Measurements from ENCODE around the gene BSDC1.
A peak's percentile ranks its signal among the peaks of the same experiment; 100 is the strongest.
"Not testable (repeated sequence)": the region's sequence is repeated elsewhere in the genome, so short reads cannot be mapped to it uniquely, and the experiment has no call there.

The BSDC1 gene

DNA sequence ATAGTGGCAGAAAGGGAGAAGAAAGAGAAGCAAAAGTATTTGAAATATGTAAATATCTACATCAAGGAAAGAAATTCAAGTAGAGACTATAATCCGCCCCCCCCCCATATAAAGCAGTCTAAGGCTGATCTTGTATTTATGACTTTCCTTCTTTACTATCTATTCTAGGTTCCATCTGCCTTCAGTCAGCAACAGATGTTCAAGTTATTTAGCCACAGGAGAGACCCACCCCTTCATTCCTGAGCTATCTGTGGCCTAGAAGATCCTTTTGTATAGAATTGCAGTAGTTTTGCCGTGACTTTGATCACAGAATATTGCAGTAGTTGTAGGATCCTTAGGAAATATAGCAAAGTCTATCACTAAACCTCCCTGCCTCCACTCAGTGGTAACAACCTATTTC is 10.7 kb upstream of the BSDC1 start:
- TF ChIP-seq, protein P1, sequence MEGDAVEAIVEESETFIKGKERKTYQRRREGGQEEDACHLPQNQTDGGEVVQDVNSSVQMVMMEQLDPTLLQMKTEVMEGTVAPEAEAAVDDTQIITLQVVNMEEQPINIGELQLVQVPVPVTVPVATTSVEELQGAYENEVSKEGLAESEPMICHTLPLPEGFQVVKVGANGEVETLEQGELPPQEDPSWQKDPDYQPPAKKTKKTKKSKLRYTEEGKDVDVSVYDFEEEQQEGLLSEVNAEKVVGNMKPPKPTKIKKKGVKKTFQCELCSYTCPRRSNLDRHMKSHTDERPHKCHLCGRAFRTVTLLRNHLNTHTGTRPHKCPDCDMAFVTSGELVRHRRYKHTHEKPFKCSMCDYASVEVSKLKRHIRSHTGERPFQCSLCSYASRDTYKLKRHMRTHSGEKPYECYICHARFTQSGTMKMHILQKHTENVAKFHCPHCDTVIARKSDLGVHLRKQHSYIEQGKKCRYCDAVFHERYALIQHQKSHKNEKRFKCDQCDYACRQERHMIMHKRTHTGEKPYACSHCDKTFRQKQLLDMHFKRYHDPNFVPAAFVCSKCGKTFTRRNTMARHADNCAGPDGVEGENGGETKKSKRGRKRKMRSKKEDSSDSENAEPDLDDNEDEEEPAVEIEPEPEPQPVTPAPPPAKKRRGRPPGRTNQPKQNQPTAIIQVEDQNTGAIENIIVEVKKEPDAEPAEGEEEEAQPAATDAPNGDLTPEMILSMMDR (IDR thresholded peaks at IDR 0.05; ENCODE audit: low read depth, low read length): no peak
- no peak for DNase-seq (ENCODE audit: extremely low read depth, low read depth)

DNA sequence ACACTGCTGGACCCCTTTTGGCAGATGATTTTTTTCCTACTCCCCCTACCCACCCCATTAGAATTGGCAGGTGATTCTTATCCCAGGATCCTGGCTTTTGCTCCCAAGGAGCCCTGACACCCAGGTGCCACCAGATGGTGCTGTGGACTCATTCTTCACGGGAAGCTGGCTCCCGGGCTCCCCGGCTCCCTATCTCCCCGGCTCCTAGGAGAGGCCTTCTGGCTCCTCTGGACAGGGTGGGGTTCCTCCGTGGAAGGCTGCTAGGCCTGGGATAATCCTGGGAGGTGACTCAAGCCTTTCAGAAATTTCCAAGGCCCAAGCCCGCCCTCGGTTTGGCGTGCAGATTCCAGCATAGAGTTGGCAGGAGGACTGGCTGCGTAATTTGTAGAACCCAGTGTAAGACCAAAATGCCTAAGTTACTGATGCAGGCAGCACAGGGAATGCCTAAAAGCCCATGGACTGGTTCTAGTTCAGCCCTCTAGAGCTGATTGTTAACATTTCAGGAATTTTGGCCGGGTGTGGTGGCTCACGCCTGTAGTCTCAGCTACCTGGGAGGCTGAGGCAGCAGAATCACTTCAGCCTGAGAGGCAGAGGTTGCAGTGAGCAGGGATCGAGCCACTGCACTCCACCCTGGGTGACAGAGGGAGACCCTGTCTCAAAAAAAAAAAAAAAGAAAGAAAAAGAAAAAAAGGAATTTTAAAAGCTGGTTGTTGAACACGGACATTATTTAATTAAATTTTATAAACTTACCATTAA is 6.8 kb upstream of the BSDC1 start:
- TF ChIP-seq, protein P1 (IDR thresholded peaks at IDR 0.05; ENCODE audit: low read depth, low read length): peak; percentile 96
- peak; percentile 89 for DNase-seq (ENCODE audit: extremely low read depth, low read depth)

DNA sequence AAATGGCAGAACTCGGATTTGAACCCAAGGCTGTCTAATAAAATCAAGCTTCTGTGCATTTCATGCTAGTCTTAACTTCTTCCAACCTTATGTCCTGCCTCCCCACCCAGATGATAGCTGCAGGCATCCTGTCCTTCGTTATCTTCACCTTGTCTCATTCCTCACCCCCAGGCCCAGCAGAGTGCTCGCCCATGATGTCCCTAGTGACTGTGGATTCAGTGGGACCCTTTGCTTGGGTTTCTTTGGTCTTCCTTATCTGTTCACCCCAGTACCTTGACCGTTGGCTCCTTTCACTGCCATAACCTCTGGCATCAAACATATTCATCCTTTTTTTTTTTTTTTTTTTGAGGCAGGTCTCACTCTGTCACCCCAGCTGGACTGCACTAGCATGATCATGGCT is 5.6 kb upstream of the BSDC1 start:
- no peak for DNase-seq (ENCODE audit: extremely low read depth, low read depth)
- TF ChIP-seq, protein P1 (IDR thresholded peaks at IDR 0.05; ENCODE audit: low read depth, low read length): no peak

DNA sequence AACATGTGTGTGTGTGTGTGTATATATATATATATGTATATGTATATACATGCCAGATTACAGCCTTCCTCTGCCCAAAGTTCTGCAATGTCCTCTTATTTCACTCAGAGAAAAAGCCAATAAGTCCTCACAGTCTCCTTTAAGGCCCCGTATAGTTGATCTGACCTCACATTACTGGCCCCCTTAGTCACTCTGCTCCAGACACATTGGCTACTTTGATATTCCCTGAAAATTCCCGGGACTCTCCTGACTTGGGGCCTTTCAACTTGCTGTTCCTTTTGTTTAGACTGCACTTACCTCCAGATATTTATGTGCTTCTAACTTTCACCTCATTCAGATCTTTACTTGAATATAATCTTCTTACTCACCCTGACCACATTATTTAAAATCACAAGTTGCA is 4.2 kb upstream of the BSDC1 start:
- TF ChIP-seq, protein P1 (IDR thresholded peaks at IDR 0.05; ENCODE audit: low read depth, low read length): no peak
- DNase-seq (ENCODE audit: extremely low read depth, low read depth): no peak

DNA sequence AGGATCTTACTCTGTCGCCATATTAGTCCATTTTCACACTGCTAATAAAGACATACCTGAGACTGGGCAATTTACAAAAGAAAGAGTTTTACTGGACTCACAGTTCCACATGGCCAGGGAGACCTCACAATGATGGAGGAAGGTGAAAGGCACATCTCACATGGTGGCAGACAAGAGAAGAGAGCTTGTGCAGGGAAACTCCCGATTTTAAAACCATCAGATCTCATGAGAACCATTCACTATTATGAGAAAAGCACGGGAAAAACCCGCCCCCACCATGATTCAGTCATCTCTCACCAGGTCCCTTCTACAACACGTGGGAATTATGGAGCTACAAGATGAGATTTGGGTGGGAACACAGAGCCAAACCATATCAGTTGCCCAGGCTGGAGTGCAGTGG is 2.3 kb upstream of the BSDC1 start:
- not testable (repeated sequence) for DNase-seq (ENCODE audit: extremely low read depth, low read depth)

DNA sequence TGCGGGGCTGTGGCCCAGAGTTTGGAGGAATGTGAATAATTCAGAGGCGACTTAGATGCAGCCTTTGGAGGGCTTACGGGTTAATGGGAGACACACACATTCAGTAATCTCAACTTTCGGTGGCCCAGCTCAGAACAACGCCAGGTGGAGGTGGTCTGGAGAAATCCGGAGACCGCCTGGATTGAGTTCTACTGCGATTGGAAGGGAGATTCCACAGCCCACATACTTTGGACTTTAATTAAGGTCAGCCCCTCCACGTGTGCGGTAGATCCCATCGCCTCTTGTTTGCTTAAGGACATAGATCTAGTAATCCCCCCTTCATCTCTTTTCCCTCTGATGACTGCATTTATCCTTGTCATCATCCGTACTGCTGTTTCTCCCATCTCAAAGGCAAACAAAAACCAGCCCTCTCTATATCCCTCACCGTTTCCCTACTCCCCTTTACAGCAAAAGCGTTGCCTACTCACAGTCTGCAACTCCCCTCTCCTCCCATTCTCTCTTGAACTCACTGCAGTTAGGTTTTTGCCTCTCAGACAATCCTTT is 720 bp upstream of the BSDC1 start:
- TF ChIP-seq, protein P1 (IDR thresholded peaks at IDR 0.05; ENCODE audit: low read depth, low read length): no peak
- DNase-seq (ENCODE audit: extremely low read depth, low read depth): no peak

DNA sequence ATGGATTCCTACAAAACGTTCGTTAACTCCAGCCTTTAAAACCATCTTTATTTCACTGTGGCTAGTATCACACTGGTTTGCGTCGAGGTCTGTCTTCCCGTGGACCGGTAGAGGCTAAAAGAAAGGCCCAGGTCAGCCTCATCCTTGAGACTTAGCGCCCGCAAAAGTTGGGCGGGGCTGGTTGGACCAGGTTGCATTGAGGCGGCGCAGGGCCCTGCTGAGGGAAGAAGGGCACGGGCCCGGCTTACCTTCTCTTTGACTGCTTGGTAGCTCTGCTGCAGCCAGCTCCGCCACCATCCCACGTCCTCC is 455 bp downstream of the BSDC1 start:
- DNase-seq (ENCODE audit: extremely low read depth, low read depth): no peak
- TF ChIP-seq, protein P1 (IDR thresholded peaks at IDR 0.05; ENCODE audit: low read depth, low read length): no peak

DNA sequence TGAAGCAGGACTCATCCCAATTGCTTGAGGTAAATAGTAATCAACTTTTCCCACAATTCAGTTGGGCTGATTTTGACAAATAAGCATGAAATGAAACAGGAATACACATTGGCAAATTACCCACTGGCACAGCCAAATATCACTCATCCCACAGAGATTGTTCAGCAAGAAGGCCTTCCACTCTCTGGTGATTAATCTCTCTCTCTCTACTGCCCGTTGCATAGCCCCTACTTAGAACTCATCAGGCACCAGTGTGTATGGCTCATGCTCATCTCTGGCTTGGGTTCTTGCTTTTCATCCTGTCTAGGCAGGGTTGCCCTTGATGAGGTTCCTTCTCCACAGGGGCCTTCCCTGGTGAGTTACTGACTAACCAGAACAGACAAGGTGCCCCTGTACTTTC is 1.1 kb downstream of the BSDC1 start:
- DNase-seq (ENCODE audit: extremely low read depth, low read depth): no peak
- TF ChIP-seq, protein P1 (IDR thresholded peaks at IDR 0.05; ENCODE audit: low read depth, low read length): no peak
